ENCODE results near the gene RASSF1.
A peak's percentile ranks its signal among the peaks of the same experiment; 100 is the strongest.

The RASSF1 gene

DNA sequence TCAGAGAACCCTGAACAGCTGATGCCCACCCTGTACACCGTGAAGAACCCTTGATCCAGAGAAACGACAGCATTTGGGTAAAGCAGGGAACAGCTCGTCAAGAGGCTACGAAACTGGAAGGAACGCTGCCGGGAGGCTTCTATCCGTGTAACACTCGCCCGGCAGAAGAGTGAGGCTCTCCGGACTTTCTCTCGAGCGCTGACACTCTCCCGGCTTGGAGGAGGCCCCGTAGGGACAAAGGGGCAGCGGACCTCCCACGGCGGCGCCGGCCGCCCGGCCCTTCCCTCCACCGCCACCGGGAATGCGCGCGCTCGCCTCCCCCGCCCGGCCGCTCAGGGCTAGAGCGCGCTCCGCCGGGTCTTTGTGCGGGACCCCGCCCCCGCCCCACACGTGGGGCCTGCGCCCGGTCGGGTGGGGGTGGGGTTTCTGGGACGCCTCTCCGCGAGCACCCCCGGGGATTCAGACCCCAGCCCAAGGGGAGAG, 19.7 kb downstream of the RASSF1 start:
- H4K20me1 ChIP-seq (ENCODE audit: insufficient read depth, low read length, poor library complexity, severe bottlenecking): peaks cover 15% of the 10 kb centered on the region
- H3K79me2 ChIP-seq (ENCODE audit: insufficient read depth, low read length): peaks cover 29% of the 10 kb centered on the region
- no peaks in the 10 kb centered on the region for H3K9me2 ChIP-seq (replicated peaks; ENCODE audit: low read depth, low read length)
- H3K27me3 ChIP-seq (ENCODE audit: insufficient read depth, low read length, poor library complexity, severe bottlenecking): no peaks in the 10 kb centered on the region
- H3K4me2 ChIP-seq (ENCODE audit: low read depth, low read length, poor library complexity, severe bottlenecking): peak overlapping the region; percentile 95
- no peaks in the 10 kb centered on the region for H3F3A ChIP-seq (ENCODE audit: low read depth)
- H3K4me3 ChIP-seq (ENCODE audit: low read length, poor library complexity, severe bottlenecking): peak overlapping the region; percentile 78
- H2AFZ ChIP-seq (ENCODE audit: low read length): peak overlapping the region; percentile 98
- TF ChIP-seq EZH2phosphoT487 (IDR thresholded peaks at IDR 0.05; ENCODE audit: borderline replicate concordance): no peak
- TF ChIP-seq, protein P1, sequence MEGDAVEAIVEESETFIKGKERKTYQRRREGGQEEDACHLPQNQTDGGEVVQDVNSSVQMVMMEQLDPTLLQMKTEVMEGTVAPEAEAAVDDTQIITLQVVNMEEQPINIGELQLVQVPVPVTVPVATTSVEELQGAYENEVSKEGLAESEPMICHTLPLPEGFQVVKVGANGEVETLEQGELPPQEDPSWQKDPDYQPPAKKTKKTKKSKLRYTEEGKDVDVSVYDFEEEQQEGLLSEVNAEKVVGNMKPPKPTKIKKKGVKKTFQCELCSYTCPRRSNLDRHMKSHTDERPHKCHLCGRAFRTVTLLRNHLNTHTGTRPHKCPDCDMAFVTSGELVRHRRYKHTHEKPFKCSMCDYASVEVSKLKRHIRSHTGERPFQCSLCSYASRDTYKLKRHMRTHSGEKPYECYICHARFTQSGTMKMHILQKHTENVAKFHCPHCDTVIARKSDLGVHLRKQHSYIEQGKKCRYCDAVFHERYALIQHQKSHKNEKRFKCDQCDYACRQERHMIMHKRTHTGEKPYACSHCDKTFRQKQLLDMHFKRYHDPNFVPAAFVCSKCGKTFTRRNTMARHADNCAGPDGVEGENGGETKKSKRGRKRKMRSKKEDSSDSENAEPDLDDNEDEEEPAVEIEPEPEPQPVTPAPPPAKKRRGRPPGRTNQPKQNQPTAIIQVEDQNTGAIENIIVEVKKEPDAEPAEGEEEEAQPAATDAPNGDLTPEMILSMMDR (conservative IDR thresholded peaks at IDR 0.05; ENCODE audit: low read length): no peak
- H3K4me1 ChIP-seq (ENCODE audit: insufficient read depth, low read length, poor library complexity, severe bottlenecking): peaks cover 39% of the 10 kb centered on the region
- no peaks in the 10 kb centered on the region for H3K36me3 ChIP-seq (ENCODE audit: insufficient read depth, low read length)
- H3K9ac ChIP-seq (ENCODE audit: low read depth, low read length, poor library complexity, severe bottlenecking): peak overlapping the region; percentile 77
- H3K9me3 ChIP-seq (ENCODE audit: insufficient read depth, low read depth, low read length): no peaks in the 10 kb centered on the region

DNA sequence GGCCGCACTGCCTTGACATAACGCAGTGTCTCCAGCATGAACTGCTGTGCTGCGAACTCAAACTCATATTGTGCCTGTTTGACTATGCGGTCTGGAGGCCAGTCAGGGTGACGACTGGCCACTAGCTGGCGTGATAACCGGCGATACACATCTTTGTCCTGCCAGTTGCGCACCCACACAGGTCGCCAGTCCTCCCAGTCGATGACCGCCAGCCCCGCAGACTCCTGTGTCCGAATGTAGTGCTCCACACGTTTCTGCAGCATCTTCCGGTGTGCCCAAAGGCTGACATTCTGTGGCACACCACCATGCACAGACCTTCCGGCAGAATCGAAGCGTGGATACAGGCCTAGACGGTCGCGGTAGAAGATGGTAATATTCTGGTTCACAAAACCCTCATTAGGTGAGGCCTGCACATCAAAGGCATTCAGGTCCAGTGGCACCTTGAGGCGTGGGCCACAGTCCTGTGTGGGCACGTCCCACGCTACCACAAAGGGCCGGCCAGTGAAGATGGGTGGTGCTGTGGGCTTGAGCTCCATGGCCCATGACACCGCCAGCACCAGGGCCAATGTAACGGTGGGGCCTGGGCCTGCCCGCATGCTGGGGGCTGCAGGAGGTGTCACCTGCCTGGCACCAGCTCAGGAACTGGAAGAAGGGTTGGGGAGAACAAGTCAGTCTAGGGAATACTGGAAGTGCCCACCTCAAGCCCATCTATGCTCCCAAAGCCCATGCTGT, 20.6 kb downstream of the RASSF1 start:
- H3K27me3 ChIP-seq (ENCODE audit: insufficient read depth, low read length, poor library complexity, severe bottlenecking): no peaks in the 10 kb centered on the region
- peak overlapping the region; percentile 95 for H3K4me2 ChIP-seq (ENCODE audit: low read depth, low read length, poor library complexity, severe bottlenecking)
- no peaks in the 10 kb centered on the region for H3K9me2 ChIP-seq (replicated peaks; ENCODE audit: low read depth, low read length)
- peak overlapping the region; percentile 78 for H3K4me3 ChIP-seq (ENCODE audit: low read length, poor library complexity, severe bottlenecking)
- no peaks in the 10 kb centered on the region for H3F3A ChIP-seq (ENCODE audit: low read depth)
- H4K20me1 ChIP-seq (ENCODE audit: insufficient read depth, low read length, poor library complexity, severe bottlenecking): peaks cover 15% of the 10 kb centered on the region
- H2AFZ ChIP-seq (ENCODE audit: low read length): no peak overlapping the region
- peaks cover 29% of the 10 kb centered on the region for H3K79me2 ChIP-seq (ENCODE audit: insufficient read depth, low read length)
- peaks cover 39% of the 10 kb centered on the region for H3K4me1 ChIP-seq (ENCODE audit: insufficient read depth, low read length, poor library complexity, severe bottlenecking)
- no peaks in the 10 kb centered on the region for H3K36me3 ChIP-seq (ENCODE audit: insufficient read depth, low read length)
- no peaks in the 10 kb centered on the region for H3K9me3 ChIP-seq (ENCODE audit: insufficient read depth, low read depth, low read length)
- TF ChIP-seq, protein P1 (conservative IDR thresholded peaks at IDR 0.05; ENCODE audit: low read length): no peak
- no peak for TF ChIP-seq EZH2phosphoT487 (IDR thresholded peaks at IDR 0.05; ENCODE audit: borderline replicate concordance)
- peak overlapping the region; percentile 77 for H3K9ac ChIP-seq (ENCODE audit: low read depth, low read length, poor library complexity, severe bottlenecking)

DNA sequence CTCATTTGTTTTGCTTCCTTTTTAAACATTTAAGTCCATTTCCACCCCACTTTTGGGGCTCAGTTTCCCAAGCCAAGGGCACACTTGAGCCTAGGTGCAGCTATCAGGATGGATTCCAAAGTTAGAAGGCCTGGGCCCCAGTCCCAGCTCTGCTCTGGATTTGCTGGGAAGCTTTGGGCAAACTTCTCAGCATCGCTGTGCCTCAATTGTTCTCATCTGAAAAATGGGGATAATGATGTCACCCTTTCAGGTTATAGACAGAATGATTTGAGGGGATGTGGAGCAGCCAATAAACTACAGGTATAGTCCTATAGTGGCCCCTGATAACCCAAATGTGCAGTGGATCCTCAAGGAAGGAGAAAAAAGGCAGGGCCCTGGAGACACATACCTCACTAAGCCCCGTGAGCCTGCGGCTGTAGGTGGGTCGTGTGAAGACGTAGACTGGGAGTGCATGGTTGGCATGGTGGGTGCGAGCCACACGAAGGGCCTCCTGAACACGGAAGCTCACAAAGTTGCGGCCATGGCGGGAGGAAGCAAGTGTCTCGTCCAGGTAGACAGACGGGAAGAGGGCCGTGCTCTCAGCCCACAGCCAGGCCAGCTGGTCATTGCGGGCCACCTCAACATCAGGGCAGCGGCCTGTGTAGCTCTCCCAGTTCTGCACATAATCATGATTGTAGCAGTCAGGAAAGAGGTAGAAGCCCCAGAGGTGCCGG, 21.3 kb downstream of the RASSF1 start:
- peaks cover 38% of the 10 kb centered on the region for H3K4me1 ChIP-seq (ENCODE audit: insufficient read depth, low read length, poor library complexity, severe bottlenecking)
- H4K20me1 ChIP-seq (ENCODE audit: insufficient read depth, low read length, poor library complexity, severe bottlenecking): peaks cover 15% of the 10 kb centered on the region
- H3F3A ChIP-seq (ENCODE audit: low read depth): no peaks in the 10 kb centered on the region
- H3K9me3 ChIP-seq (ENCODE audit: insufficient read depth, low read depth, low read length): no peaks in the 10 kb centered on the region
- H3K79me2 ChIP-seq (ENCODE audit: insufficient read depth, low read length): peaks cover 29% of the 10 kb centered on the region
- H3K36me3 ChIP-seq (ENCODE audit: insufficient read depth, low read length): no peaks in the 10 kb centered on the region
- TF ChIP-seq, protein P1 (conservative IDR thresholded peaks at IDR 0.05; ENCODE audit: low read length): no peak
- TF ChIP-seq EZH2phosphoT487 (IDR thresholded peaks at IDR 0.05; ENCODE audit: borderline replicate concordance): no peak
- no peaks in the 10 kb centered on the region for H3K27me3 ChIP-seq (ENCODE audit: insufficient read depth, low read length, poor library complexity, severe bottlenecking)
- H3K4me3 ChIP-seq (ENCODE audit: low read length, poor library complexity, severe bottlenecking): no peak overlapping the region
- no peak overlapping the region for H2AFZ ChIP-seq (ENCODE audit: low read length)
- H3K9ac ChIP-seq (ENCODE audit: low read depth, low read length, poor library complexity, severe bottlenecking): peak overlapping the region; percentile 38
- H3K4me2 ChIP-seq (ENCODE audit: low read depth, low read length, poor library complexity, severe bottlenecking): peak overlapping the region; percentile 95
- no peaks in the 10 kb centered on the region for H3K9me2 ChIP-seq (replicated peaks; ENCODE audit: low read depth, low read length)

Measured in Loucy (cell line).